Measurements from ENCODE around the gene ADAMTS17. TPM values are rescaled to one million over a fixed set of nuclear protein-coding genes. Genes with fewer than 3 reads are reported as not detected.

ADAMTS17 gene
- total and polyA plus RNA-seq, 4 experiments from 2014 or later: 2.1 to 6.2 (median 4.8) TPM

GRCh38 chr15:100112636-100113305 lies 229.0 kb downstream of the ADAMTS17 start:
- no peaks in the 10 kb centered on the region for H3K36me3 ChIP-seq (ENCODE audit: insufficient read depth, low read length)
- intact Hi-C loops (cut with micrococcal nuclease): no loop called here
- H3K9me3 ChIP-seq (ENCODE audit: control insufficient read depth in 1 of 2, low read length in 2 of 2): no peaks in the 10 kb centered on the region
- DNase-seq: no peak
- Mint-ChIP-seq H3K4me1 (peaks cover 8 to 41% (median 19%) of the 10 kb centered on the region in 4 donors), H3K27ac (peak overlapping the region in 6 of 7 donors; percentile 14 to 84 (median 46)), H3K4me3 (peak overlapping the region in 2 of 8 donors; percentile 43 to 64), H3K27me3 (no peaks in the 10 kb centered on the region), H3K9me3 (peaks cover 0 to under 1% (median 0%) of the 10 kb centered on the region in 8 donors), H3K36me3 (peaks cover 7 to 11% of the 10 kb centered on the region in 2 donors)
- POLR2A ChIA-PET (ENCODE audit: partially characterized antibody): no interaction called here
- no peak overlapping the region for H3K4me3 ChIP-seq (ENCODE audit: low read length in 2 of 2)
- CTCF ChIA-PET (ENCODE audit: partially characterized antibody): interaction anchor here (1.2 to 3.9 kb wide), 2 partner anchors 226 kb away, joined by 3 to 10 read pairs; no protein-coding TSS in a partner anchor
- peaks cover 20% of the 10 kb centered on the region for H3K4me1 ChIP-seq (ENCODE audit: insufficient read depth, low read length)
- H3K27me3 ChIP-seq (ENCODE audit: insufficient read depth, low read length): no peaks in the 10 kb centered on the region
- H3K27ac ChIP-seq (ENCODE audit: low read depth, low read length): no peak overlapping the region

- Histone ChIP-seq H3K27ac (ENCODE audit: low read depth, low read length) (peak overlapping the region; percentile 26), H3K36me3 (ENCODE audit: insufficient read depth, low read length) (no peaks in the 10 kb centered on the region), H3K9me3 (ENCODE audit: control insufficient read depth in 1 of 2, low read length in 2 of 2) (no peaks in the 10 kb centered on the region), H3K27me3 (ENCODE audit: insufficient read depth, low read length) (no peaks in the 10 kb centered on the region), H3K4me3 (ENCODE audit: low read length in 2 of 2) (no peak overlapping the region), H3K4me1 (ENCODE audit: insufficient read depth, low read length) (peaks cover 20% of the 10 kb centered on the region)
- CTCF ChIA-PET (ENCODE audit: partially characterized antibody): interaction anchor here (0.7 to 3.9 kb wide), 2 partner anchors 21 to 227 kb away, joined by 3 to 10 read pairs; no protein-coding TSS in a partner anchor
- Mint-ChIP-seq H3K27ac (peak overlapping the region in 5 of 7 donors; percentile 80 to 91 (median 84)), H3K27me3 (no peaks in the 10 kb centered on the region), H3K36me3 (peaks cover 6 to 8% of the 10 kb centered on the region in 2 donors), H3K9me3 (no peaks in the 10 kb centered on the region), H3K4me1 (peaks cover 8 to 41% (median 19%) of the 10 kb centered on the region in 4 donors), H3K4me3 (peak overlapping the region in 6 of 8 donors; percentile 35 to 86 (median 68))
- POLR2A ChIA-PET (ENCODE audit: partially characterized antibody): no interaction called here
- no peak for DNase-seq
- intact Hi-C loops (cut with micrococcal nuclease): no loop called here
These were observed 229.7 kb downstream of the ADAMTS17 start for GRCh38 chr15:100112061-100112420.

GRCh38 chr15:100111125-100112060 lies 230.4 kb downstream of the ADAMTS17 start:
- peaks cover 20% of the 10 kb centered on the region for H3K4me1 ChIP-seq (ENCODE audit: insufficient read depth, low read length)
- no peaks in the 10 kb centered on the region for H3K9me3 ChIP-seq (ENCODE audit: control insufficient read depth in 1 of 2, low read length in 2 of 2)
- CTCF ChIA-PET (ENCODE audit: partially characterized antibody): interaction anchor here (0.7 to 3.9 kb wide), 2 partner anchors 21 to 227 kb away, joined by 3 to 10 read pairs; no protein-coding TSS in a partner anchor
- H3K4me1 Mint-ChIP-seq: peaks cover 8 to 41% (median 19%) of the 10 kb centered on the region in 4 donors
- peak overlapping the region; percentile 26 for H3K27ac ChIP-seq (ENCODE audit: low read depth, low read length)
- H3K4me3 ChIP-seq (ENCODE audit: low read length in 2 of 2): no peak overlapping the region
- intact Hi-C loops (cut with micrococcal nuclease): no loop called here
- no peaks in the 10 kb centered on the region for H3K27me3 Mint-ChIP-seq
- no peaks in the 10 kb centered on the region for H3K36me3 ChIP-seq (ENCODE audit: insufficient read depth, low read length)
- DNase-seq: peak in 2 of 5 donors; percentile 7 to 11
- peaks cover 5 to 8% of the 10 kb centered on the region in 2 donors for H3K36me3 Mint-ChIP-seq
- peak overlapping the region; percentile 56 to 91 (median 88) for H3K27ac Mint-ChIP-seq
- H3K4me3 Mint-ChIP-seq: peak overlapping the region; percentile 42 to 86 (median 72)
- H3K9me3 Mint-ChIP-seq: no peaks in the 10 kb centered on the region
- POLR2A ChIA-PET (ENCODE audit: partially characterized antibody): interaction anchor here (1.0 kb wide), 1 partner anchor 219 kb away, joined by 3 read pairs; no protein-coding TSS in a partner anchor
- no peaks in the 10 kb centered on the region for H3K27me3 ChIP-seq (ENCODE audit: insufficient read depth, low read length)

- intact Hi-C loops (cut with micrococcal nuclease): no loop called here
- H3K27me3 ChIP-seq (ENCODE audit: insufficient read depth, low read length): no peaks in the 10 kb centered on the region
- ChIA-PET POLR2A (ENCODE audit: partially characterized antibody) (no interaction called here), CTCF (ENCODE audit: partially characterized antibody) (interaction anchor here (3.9 kb wide), 1 partner anchor 229 kb away, joined by 10 read pairs; no protein-coding TSS in a partner anchor)
- peaks cover 20% of the 10 kb centered on the region for H3K4me1 ChIP-seq (ENCODE audit: insufficient read depth, low read length)
- H3K4me1 Mint-ChIP-seq: peaks cover 8 to 35% (median 19%) of the 10 kb centered on the region in 4 donors
- H3K27me3 Mint-ChIP-seq: no peaks in the 10 kb centered on the region
- no peaks in the 10 kb centered on the region for H3K36me3 ChIP-seq (ENCODE audit: insufficient read depth, low read length)
- no peak overlapping the region for H3K27ac ChIP-seq (ENCODE audit: low read depth, low read length)
- H3K9me3 Mint-ChIP-seq: no peaks in the 10 kb centered on the region
- H3K36me3 Mint-ChIP-seq: peaks cover 2 to 15% of the 10 kb centered on the region in 2 donors
- no peak overlapping the region for H3K4me3 ChIP-seq (ENCODE audit: low read length in 2 of 2)
- no peak for DNase-seq
- H3K9me3 ChIP-seq (ENCODE audit: control insufficient read depth in 1 of 2, low read length in 2 of 2): no peaks in the 10 kb centered on the region
- H3K4me3 Mint-ChIP-seq: no peak overlapping the region
- peak overlapping the region in 3 of 7 donors; percentile 41 to 68 (median 48) for H3K27ac Mint-ChIP-seq
These were observed 232.2 kb downstream of the ADAMTS17 start for GRCh38 chr15:100109486-100110035.

GRCh38 chr15:100108846-100109245 lies 232.9 kb downstream of the ADAMTS17 start:
- CTCF ChIA-PET (ENCODE audit: partially characterized antibody): interaction anchor here (3.9 kb wide), 1 partner anchor 230 kb away, joined by 10 read pairs; no protein-coding TSS in a partner anchor
- Mint-ChIP-seq H3K27me3 (no peaks in the 10 kb centered on the region), H3K27ac (peak overlapping the region in 2 of 7 donors; percentile 24 to 36), H3K9me3 (no peaks in the 10 kb centered on the region), H3K4me1 (peaks cover 8 to 31% (median 19%) of the 10 kb centered on the region in 4 donors), H3K36me3 (peaks cover 2 to 17% of the 10 kb centered on the region in 2 donors), H3K4me3 (no peak overlapping the region)
- H3K4me3 ChIP-seq (ENCODE audit: low read length in 2 of 2): no peak overlapping the region
- DNase-seq: no peak
- no peaks in the 10 kb centered on the region for H3K9me3 ChIP-seq (ENCODE audit: control insufficient read depth in 1 of 2, low read length in 2 of 2)
- no peaks in the 10 kb centered on the region for H3K27me3 ChIP-seq (ENCODE audit: insufficient read depth, low read length)
- peaks cover 20% of the 10 kb centered on the region for H3K4me1 ChIP-seq (ENCODE audit: insufficient read depth, low read length)
- H3K36me3 ChIP-seq (ENCODE audit: insufficient read depth, low read length): no peaks in the 10 kb centered on the region
- POLR2A ChIA-PET (ENCODE audit: partially characterized antibody): no interaction called here
- intact Hi-C loops (cut with micrococcal nuclease): no loop called here
- H3K27ac ChIP-seq (ENCODE audit: low read depth, low read length): no peak overlapping the region

- Mint-ChIP-seq H3K9me3 (no peaks in the 10 kb centered on the region), H3K36me3 (peaks cover 2 to 17% of the 10 kb centered on the region in 2 donors), H3K4me3 (no peak overlapping the region), H3K27me3 (no peaks in the 10 kb centered on the region), H3K4me1 (peaks cover 8 to 31% (median 19%) of the 10 kb centered on the region in 4 donors), H3K27ac (peak overlapping the region in 2 of 7 donors; percentile 24 to 58)
- Histone ChIP-seq H3K36me3 (ENCODE audit: insufficient read depth, low read length) (no peaks in the 10 kb centered on the region), H3K4me1 (ENCODE audit: insufficient read depth, low read length) (peaks cover 20% of the 10 kb centered on the region), H3K27ac (ENCODE audit: low read depth, low read length) (no peak overlapping the region), H3K27me3 (ENCODE audit: insufficient read depth, low read length) (no peaks in the 10 kb centered on the region), H3K4me3 (ENCODE audit: low read length in 2 of 2) (no peak overlapping the region), H3K9me3 (ENCODE audit: control insufficient read depth in 1 of 2, low read length in 2 of 2) (no peaks in the 10 kb centered on the region)
- POLR2A ChIA-PET (ENCODE audit: partially characterized antibody): no interaction called here
- no peak for DNase-seq
- intact Hi-C loops (cut with micrococcal nuclease): no loop called here
- CTCF ChIA-PET (ENCODE audit: partially characterized antibody): no interaction called here
These were observed 233.4 kb downstream of the ADAMTS17 start for GRCh38 chr15:100108346-100108745.

Measured in CD4-positive, alpha-beta memory T cell (primary cell).